HG03520 (cell line): ENCODE results near the gene NAA15.
A peak's percentile ranks its signal among the peaks of the same experiment; 100 is the strongest.
"Not testable (repeated sequence)": the region's sequence is repeated elsewhere in the genome, so short reads cannot be mapped to it uniquely, and the experiment has no call there.

Experiments
- ATAC-seq: cut with Tn5 transposase; IDR thresholded peaks from one replicate; pipeline ENCODE4 v1.9.1; 2021; ENCODE audit warnings: mild to moderate bottlenecking, moderate library complexity; ENCODE audit not compliant: unreplicated experiment

Gene NAA15

DNA sequence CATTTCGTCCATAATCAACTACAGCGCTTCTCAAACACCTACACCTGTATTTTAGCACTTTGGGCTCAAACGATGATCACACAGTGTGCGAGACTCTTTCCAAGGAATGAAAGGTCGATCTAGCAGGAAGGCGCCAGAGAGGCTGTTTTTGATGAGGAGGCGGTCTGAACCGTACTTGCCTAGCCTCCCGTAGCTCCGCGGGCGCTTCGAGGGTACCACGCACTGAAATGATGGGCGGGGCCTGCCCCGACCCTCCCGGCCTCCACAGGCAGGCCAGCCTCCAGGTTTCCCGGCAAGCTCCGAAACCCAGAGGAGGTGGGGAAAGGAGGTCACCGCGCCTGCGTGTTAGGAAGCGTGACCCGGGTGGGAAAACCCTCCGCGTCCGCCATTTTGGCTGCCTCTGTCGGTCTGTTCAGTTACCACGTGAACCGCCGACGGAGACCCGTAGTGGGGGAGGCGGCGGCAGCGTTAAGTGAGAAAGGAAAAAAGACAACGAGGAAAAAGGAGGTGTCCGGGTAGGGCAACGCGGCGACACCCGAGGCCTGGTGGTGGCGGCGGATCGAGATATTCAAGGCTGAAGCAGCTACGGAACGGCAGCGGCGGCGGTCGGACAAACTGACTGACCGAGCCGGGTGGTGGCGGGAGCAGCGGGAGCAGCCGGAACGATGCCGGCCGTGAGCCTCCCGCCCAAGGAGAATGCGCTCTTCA, at the start of gene NAA15:
TSS of gene NAA15 (plus strand) at position 393 of the 708 bp plus-strand sequence. CDS start at position 666, 273 bp downstream.
- peak; percentile 77 for ATAC-seq

DNA sequence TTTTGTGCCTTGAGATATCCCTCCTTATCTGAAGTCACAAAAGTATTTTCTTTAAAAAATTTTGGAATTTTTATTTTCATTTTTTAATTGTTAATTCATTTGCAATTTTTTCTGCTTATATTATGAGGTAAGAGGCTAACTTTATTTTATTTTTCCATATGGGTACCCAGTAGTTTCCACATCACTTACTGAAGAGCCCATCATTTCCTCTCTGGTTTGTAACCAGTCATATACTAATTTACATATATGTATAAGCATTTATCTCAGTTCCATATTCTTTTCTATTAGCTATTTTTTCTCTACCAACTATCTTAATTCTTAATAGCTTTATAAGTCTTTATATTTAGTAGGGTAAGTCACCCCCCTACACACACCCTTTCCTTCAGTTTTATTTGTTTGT, 48.3 kb upstream of the NAA15 start:
- no peak for ATAC-seq

DNA sequence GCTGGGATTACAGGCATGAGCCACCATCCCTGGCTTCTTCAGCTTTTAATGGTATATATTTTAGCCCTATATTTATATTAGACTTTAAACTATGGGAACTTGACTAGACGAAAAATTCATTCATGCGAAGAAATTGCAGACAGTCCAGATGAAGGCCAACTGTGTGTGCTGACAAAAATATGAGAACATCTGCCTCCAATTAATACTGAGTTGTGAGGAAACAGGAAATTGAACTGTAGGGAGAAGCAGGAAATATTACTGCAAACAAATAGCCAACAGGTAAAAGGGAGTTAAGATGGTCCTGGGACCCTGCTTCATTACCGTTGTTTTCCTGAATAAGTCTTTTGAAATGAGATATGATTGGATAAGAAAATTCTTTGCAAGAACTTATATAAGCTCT, 47.6 kb upstream of the NAA15 start:
- no peak for ATAC-seq

DNA sequence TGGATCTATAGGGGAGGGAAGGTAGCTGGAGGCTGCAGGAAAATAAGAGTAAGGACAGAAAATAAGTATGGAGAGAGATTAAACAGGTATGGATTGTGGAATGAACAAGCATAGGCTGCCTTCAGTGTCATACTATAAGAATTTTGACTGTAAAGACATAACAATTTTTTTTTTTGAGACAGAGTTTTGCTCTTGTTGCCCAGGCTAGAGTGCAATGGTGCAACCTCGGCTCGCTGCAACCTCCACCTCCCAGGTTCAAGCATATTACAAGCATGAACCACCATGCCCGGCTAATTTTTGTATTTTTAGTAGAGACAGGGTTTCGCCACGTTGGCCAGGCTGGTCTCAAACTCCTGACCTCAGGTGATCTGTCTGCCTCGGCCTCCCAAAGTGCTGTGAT, 45.7 kb upstream of the NAA15 start:
- not testable (repeated sequence) for ATAC-seq

DNA sequence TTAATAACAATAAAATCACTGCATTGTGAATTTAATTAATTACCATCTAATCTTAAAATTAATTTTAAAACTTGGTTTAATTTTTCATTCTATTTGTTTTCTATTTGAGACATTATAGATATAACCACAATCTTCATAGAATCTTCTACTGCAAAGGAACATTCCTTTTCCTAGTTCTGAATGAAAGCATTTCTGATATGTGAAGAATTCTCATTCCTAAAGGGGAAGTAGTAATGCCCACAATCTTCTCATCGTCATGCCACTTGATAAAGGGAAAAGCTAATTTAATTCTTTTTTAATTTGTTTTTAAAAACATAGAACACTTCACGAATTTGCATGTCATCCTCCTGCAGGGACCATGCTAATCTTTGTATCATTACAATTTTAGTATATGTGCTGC, 45.0 kb upstream of the NAA15 start:
- ATAC-seq = no peak

DNA sequence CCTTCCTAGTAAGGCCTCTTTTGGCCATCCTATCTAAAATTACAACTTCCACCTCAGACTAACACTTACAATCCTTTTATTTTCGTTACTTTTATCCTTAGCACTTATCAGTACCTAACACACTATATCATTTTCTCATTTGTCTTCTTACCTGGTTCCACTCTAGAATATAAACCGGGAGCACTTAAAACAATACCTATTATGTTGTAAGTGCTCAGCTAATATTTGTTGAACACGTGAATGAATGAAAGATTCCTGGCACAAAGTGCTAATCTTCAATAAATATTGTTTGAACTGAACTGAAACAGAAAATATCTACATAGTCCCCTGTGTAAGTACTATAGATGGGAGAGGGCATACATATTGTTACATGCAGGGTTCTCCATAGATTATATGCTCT, 35.7 kb upstream of the NAA15 start:
- ATAC-seq = no peak

DNA sequence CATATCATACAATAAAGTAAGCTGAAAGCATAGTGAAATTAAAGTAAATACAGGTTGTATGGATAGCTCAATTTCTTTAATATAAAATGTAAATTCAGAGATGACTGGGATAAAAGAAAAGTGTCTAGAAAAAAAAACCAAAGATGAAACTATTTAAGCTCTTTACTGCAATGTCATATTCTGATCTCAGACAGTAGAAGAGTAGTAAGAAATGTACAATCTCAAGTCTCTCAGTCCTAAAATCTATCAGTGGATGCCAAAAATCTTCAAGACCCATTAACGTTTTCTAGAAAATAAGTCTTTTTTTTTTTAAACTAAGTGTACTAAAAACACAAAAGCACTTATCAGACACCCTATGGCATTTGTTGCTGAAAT, 35.1 kb upstream of the NAA15 start:
- peak; percentile 2 for ATAC-seq

DNA sequence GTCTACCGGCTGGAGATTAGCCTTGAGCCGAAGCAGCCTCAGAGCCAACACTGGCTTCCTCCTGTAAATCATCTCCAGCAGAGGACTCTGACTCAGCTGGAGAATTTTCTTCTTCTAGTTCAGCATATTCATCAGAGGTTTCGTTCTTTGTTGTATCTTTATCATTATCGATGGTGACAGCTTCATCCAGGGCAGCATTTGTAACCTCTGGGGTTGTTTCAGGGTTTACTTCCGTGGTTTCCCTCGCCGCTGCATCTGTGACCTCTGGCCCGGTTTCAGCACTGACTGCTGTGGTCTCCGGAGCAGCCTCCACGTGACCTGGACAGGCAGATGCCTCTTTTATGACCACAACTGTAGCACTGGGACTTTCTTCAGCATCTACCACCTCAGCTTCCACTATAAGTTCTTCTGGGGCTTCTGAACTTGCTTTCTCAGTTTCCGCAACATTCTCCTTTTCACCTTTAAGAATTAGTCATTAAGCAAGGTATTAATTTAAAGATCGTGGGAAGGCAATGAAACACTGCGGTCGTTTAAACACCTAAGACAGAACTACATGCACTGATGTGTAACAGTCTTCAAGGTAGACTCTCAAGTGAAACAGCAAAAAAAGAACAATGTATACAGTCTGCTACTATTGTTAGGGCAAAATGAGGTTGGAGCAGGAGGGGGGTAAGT, 34.6 kb upstream of the NAA15 start:
- ATAC-seq = peak; percentile 95

DNA sequence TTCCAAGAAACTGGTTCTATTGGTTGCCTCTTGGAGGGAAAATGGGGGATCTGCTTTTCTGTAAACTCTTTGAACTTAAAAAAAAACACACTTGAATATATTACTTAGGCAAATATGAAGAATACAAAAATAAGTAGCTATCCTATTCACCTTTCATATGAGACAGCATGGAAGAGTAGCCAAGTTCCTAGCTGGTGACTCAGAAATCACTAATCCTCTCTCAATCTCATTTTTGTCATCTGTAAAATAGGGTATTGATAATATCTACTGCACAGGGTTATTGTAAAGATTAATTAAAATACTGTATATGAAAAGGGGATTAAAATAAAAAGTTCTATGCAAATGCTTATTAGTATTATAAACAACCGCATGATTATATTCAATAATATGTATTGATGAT, 34.0 kb upstream of the NAA15 start:
- ATAC-seq = no peak

DNA sequence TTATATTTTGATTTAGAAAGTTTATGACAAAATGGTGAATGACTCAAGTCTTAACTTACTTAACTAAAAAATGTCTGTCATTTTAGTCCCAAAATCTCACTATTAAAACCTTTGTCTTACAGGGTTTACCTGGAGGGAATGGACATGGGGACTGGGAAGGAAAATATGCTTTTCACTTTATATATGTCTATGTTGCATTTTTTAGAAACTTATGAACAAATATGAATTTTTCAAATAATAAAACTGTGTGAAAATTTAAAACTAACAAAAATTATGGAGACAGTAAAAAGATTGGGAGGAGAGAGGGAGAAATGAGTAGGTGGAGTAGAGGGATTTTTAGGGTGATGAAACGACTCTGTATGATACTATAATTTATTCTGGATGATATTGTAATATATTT, 27.5 kb upstream of the NAA15 start:
- ATAC-seq = no peak

DNA sequence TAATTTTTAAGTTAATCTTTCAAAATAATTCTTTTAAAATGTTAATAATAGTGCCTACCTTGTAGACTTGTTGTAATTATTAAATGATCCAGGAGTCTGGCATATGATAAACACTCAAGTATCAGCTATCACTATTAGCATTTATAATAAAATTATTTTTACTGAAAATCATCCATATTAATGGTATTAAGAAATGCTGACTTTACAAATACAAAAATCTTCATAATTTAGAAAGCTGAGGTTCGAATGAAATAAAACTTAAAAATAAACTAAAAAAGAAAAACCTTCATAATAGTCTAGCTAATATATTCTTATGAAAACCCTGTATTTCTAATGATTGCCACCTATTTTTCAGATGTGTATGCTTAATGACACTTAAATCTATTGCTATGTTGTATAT, 26.5 kb upstream of the NAA15 start:
- ATAC-seq = no peak

DNA sequence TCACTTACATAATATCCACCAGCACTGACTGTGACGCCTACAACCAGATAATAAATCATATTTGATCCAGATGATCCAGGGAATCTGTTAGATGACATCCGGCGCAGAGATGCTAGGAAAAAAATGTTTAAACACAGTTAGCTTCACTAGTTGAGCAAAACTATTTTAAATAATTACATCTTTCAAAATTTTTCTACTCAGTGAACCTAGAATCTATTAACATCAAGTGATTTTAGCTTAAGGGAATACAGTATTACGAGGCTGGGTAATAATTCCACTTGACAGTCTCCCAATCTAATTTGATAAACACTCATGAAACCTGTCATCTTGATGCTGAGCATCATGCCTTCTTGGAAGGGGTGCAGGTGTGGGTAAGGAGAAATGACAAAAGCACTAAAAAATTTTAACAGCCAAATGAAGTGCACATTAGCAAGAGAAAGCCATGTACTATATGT, 26.0 kb upstream of the NAA15 start:
- no peak for ATAC-seq

DNA sequence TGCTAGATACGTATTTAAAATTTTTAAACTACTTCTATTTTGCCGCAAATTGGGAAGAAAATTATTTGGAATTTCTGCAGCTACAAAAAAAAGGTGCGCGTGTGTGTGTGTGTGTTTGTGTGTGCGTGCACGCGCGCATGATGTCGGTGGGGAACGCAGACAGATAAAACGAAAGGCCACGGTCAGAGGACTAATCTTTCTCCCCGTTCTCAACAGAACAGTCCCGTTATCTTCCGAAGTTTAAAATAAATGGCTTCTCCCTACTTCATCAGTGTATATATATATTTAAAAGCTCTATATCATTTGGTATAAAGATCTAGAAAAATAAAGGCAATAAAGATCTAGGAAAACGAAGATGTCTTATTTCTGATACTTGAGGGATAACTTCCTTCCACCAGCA, 22.8 kb upstream of the NAA15 start:
- ATAC-seq = no peak

DNA sequence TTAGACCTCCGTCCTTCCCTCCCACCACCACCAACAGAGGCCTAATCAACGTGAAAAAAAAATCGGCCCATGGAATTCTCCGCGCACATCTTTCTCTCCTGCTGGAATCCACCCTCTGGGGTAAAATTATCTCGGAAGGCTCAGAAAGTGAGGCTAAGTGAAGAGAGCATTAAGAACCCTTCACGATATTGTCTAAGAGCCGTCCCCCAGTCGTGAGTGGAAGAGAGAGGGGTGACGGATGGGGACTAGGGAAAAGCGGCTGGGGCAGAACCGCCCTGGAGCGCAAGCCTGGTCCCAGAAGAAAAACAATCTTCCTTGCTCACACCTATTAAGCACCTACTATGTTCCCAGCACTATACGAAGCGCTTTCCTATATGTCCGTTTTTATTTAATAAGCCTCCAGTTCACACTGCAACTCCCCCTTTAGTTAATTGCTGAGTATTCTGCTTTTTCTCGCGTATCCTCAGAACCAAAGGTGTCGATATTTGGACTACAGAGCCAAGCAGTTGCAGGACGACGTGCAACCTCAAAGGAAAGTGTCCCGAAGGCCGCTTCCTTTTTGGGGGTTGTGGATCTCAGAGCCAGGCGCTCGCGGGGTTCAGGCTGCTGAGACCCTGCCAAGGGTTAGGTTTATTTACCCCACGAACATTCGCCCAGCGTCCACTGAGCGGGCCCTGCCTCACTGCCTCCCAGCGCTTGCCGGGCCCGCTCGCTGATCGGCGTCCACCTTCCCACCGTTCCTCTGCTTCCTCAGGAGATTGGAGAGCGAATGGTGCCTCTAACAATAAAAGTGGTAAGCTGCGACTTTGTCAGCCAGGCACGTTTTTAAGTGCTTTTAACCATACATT, 22.2 kb upstream of the NAA15 start:
- ATAC-seq = no peak

DNA sequence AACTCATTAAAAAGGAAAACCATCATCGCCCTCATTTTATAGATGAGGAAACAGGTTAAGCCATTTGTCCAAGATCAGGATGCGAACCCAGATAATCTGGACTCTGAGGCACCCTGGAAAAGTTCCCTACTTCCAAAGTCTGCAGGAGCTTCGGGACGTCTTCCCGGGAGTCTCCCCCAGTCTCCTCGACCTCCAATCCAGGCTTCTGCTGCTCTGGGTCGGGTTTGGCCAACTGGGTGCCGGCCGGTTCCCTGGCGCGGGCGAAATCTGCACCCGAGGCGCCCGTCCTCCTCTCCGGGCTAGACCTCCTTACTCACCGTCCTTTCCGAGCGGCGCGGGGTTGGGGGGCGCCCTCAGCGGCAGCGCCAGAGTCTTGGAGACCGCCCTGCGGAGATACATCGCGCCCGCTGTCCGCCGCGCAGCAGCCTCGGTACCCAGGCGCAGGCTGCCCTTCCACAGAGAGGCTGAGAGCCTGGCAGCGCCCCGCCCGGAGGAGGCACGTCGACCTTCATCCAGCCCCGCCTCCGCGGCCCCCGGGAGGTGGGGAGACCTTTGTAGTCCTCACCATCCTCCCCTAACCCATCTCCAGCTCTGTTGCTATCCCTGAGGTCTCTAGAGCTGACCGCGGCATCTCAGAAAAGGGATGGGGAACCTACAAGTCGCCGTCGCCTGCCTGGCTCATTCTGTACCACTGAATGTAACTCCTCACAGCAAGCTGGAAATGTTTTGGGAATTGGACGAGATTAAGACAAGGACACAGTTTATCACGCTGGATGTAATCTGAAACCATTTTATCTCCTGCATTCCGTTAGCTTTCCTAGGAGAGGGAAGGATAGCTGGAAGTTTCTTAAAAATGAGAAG, 21.3 kb upstream of the NAA15 start, which contains the start of gene MGARP:
TSS of gene MGARP (minus strand) at position 466 of the 861 bp plus-strand sequence. CDS start at position 399, 67 bp downstream.
- no peak for ATAC-seq

DNA sequence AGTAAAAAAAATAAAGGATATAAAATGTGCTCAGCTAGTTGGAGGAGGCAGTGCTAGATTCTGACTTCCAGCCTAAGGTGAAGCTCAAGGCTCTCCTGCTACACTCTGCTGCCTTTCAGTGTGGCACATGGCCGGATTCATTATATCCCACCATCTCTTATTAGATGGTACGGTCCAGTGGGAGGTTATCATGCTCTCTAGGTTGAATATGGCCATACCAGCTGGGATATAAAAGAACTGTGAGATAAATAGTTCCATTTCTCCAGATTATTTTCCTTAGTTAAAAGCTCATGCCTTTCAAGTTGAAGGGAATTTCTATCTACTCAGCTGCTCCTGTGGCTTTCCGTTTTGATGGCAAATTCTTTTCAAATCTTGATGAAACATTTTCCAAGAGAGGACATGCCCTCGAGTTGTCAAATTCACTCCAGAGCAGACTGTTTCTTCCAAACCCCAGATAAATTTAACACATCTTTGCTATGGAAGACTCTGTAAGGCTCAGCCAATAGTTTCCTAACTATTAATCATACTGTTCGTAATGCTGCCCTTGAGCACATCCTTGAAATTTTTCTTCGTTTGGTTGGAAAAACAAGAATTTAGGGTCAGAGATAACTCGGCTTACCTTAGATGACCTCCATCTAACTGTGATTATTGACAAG, 19.1 kb upstream of the NAA15 start:
- ATAC-seq = no peak

DNA sequence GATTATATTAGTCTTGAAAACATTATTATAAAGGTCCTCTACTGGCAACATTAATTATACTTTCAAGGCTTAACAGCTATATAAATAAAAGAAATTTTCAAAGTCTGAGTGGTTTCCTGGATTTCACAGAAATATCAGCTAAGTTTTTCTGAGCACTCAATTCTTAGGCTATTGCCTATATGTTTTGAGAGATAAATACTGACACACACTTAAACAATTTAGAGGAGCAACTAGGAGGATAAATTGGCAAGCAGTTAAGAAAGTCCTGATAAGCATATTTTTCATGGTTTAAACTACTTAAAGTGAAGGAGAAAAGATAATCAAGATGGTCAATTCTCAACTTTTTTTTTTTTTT, 18.6 kb upstream of the NAA15 start:
- no peak for ATAC-seq

DNA sequence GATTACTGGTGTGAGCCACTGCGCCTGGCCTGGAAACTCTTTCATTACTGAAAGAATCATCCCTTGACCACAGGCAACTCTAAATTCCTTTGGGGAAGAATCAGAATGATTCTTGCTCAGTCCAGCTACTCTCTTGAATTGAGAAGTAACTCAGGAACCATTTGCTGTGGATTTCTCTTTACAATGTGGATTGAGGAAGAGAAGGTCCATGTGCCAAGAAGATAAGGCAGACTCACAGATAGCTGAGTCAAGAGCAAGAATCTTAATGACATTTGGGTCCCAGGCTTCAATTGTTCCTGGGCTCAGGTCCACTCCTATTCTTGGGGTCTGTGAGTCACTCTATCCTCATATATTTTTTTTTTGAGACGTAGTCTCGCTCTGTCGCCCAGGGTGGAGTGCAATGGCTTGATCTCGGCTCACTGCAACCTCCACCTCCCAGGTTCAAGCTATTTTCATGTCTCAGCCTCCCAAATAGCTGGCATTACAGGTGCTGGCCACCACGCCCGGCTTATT, 15.1 kb upstream of the NAA15 start:
- no peak for ATAC-seq

DNA sequence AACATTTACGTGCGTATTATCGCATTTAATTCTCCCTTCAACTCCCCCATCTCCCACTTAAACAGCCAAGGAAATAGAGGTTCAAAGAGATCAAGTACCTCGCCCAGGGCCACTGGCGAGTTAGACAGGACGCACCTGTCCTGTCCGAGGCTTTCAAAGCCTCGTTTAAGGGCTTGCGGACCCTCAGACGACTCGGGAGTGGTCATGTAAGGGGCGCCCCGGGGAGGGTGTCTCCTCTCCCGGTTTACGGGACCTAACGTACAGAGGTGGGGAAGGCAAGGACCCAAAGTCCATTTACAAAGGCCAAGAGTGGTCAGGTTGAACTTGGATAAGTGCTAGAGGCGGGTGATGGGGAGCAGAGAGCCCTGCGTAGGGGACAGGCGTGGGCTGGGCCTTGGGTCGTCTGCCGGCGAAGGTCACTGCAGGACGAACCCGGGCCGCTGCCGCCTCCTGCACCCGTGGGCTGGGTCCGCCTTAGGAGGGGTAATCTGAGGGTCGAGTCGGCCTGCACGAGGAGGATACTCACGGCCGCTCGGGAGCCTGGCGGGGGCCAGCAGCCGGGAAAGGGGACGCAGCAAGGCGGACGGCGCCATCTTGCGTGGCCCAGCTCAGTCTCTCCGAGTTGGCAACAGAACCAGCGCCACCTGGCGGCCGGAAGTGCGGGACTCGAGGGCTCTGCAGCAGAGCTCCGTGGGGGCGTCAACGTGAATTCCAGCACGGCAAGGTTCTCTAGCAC, 5.9 kb upstream of the NAA15 start:
- peak; percentile 88 for ATAC-seq
